ENCODE measurements around the gene TMEM204.

DNA sequence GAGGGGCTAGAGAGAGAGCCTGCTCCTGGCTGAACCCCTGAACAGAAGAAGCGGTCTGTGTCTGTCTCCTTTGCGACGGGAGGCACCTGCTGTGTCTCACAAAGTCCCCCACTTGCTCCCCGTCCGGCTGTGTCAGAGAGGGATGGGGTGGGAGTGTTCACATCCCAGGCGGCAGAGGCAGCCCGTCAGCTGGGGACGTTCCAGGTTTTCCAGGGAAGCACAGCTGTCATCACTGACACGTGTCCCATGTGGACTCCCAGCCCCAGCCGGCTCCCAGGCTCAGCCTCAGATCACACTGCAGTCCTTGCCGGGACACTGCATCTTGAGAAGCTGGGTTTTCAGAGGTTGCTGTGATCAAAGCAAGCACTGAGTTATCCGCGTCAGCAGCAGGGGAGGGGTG lies 38.8 kb upstream of the TMEM204 start:
- TF ChIP-seq, protein P1, sequence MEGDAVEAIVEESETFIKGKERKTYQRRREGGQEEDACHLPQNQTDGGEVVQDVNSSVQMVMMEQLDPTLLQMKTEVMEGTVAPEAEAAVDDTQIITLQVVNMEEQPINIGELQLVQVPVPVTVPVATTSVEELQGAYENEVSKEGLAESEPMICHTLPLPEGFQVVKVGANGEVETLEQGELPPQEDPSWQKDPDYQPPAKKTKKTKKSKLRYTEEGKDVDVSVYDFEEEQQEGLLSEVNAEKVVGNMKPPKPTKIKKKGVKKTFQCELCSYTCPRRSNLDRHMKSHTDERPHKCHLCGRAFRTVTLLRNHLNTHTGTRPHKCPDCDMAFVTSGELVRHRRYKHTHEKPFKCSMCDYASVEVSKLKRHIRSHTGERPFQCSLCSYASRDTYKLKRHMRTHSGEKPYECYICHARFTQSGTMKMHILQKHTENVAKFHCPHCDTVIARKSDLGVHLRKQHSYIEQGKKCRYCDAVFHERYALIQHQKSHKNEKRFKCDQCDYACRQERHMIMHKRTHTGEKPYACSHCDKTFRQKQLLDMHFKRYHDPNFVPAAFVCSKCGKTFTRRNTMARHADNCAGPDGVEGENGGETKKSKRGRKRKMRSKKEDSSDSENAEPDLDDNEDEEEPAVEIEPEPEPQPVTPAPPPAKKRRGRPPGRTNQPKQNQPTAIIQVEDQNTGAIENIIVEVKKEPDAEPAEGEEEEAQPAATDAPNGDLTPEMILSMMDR (IDR thresholded peaks at IDR 0.05 in 4 of 5, conservative IDR thresholded peaks at IDR 0.05 in 1 of 5), result no peak
- TF ChIP-seq POLR2A (IDR thresholded peaks at IDR 0.05), result no peak
